Kidney epithelial cell (primary cell): Measurements from ENCODE around the gene KLHL13. TPM values are rescaled to one million over a fixed set of nuclear protein-coding genes. Genes with fewer than 3 reads are reported as not detected.
"Not testable (repeated sequence)": the region's sequence is repeated elsewhere in the genome, so short reads cannot be mapped to it uniquely, and the experiment has no call there.

ENCODE experiments used
- DNase-seq: peaks from one replicate; pipeline ENCODE4 v3.0.0-alpha.2; 2010; ENCODE audit warnings: low read depth
- H3K27me3 ChIP-seq: 2 replicates; pipeline ENCODE4 v1.6.0; 2011; ENCODE audit warnings: low read length; ENCODE audit not compliant: control insufficient read depth, insufficient read depth
- H3K36me3 ChIP-seq: 2 replicates; pipeline ENCODE4 v1.5.1; 2011; ENCODE audit warnings: low read length; ENCODE audit not compliant: control insufficient read depth, insufficient read depth
- H3K4me3 ChIP-seq: 2 replicates; pipeline ENCODE4 v1.5.1; 2011; ENCODE audit warnings: low read depth, mild to moderate bottlenecking, control low read depth, low read length
- CTCF ChIP-seq: IDR thresholded peaks from 2 replicates; pipeline ENCODE4 v1.5.1; 2011; ENCODE audit warnings: mild to moderate bottlenecking, moderate library complexity, low read length, control low read depth, inconsistent platforms; ENCODE audit not compliant: insufficient read depth, poor library complexity, severe bottlenecking
- total RNA-seq: library from RNA; depleted of rRNA; stranded (reverse); fragments of >200 nt; gene quantifications from 2 replicates; pipeline ENCODE4 v1.2.3, GENCODE V29; 2015

The KLHL13 gene
- total RNA-seq, 1 donor from 2014 or later, result 12.7 TPM

GRCh38 chrX:117936118-117936517, 180.5 kb downstream of the KLHL13 start:
- H3K4me3 ChIP-seq, result no peak overlapping the region
- TF ChIP-seq CTCF, result no peak
- no peaks in the 10 kb centered on the region for H3K36me3 ChIP-seq
- no peak for DNase-seq
- H3K27me3 ChIP-seq, result no peaks in the 10 kb centered on the region

- not testable (repeated sequence) for H3K4me3 ChIP-seq, DNase-seq, H3K36me3 ChIP-seq, H3K27me3 ChIP-seq
Measured at GRCh38 chrX:117930116-117930515, 186.5 kb downstream of the KLHL13 start.

GRCh38 chrX:117919755-117920154, 196.9 kb downstream of the KLHL13 start:
- no peak for TF ChIP-seq CTCF
- H3K4me3 ChIP-seq, result no peak overlapping the region
- no peaks in the 10 kb centered on the region for H3K27me3 ChIP-seq
- no peaks in the 10 kb centered on the region for H3K36me3 ChIP-seq
- no peak for DNase-seq

GRCh38 chrX:117910216-117910615, 206.4 kb downstream of the KLHL13 start:
- Histone ChIP-seq H3K27me3 (no peaks in the 10 kb centered on the region), H3K4me3 (no peak overlapping the region), H3K36me3 (no peaks in the 10 kb centered on the region)
- TF ChIP-seq CTCF, result no peak
- no peak for DNase-seq

- DNase-seq, result no peak
- no peaks in the 10 kb centered on the region for H3K36me3 ChIP-seq
- no peaks in the 10 kb centered on the region for H3K27me3 ChIP-seq
- no peak for TF ChIP-seq CTCF
- H3K4me3 ChIP-seq, result no peak overlapping the region
Measured at GRCh38 chrX:117898226-117898625, 218.4 kb downstream of the KLHL13 start.

- no peak for DNase-seq
- TF ChIP-seq CTCF, result no peak
- H3K4me3 ChIP-seq, result no peak overlapping the region
- no peaks in the 10 kb centered on the region for H3K36me3 ChIP-seq
- H3K27me3 ChIP-seq, result no peaks in the 10 kb centered on the region
Measured at GRCh38 chrX:117895418-117895817, 221.2 kb downstream of the KLHL13 start.
